Glutamatergic neuron (in vitro differentiated cells): ENCODE data around the gene MMP24. TPM values are rescaled to one million over a fixed set of nuclear protein-coding genes. Genes with fewer than 3 reads are reported as not detected.

Source experiments
- DNase-seq: peaks from one replicate; pipeline ENCODE4 v3.0.0; 2022
- H3K27ac Mint-ChIP-seq: one replicate; pipeline ENCODE4 v1.8.0; 2020; ENCODE audit warnings: mild to moderate bottlenecking, mixed read lengths, inconsistent platforms; ENCODE audit not compliant: unreplicated experiment
- H3K27me3 Mint-ChIP-seq: one replicate; pipeline ENCODE4 v1.8.0; 2020; ENCODE audit warnings: mild to moderate bottlenecking, moderate library complexity, mixed read lengths, inconsistent platforms; ENCODE audit not compliant: unreplicated experiment
- H3K36me3 Mint-ChIP-seq: one replicate; pipeline ENCODE4 v1.8.0; 2020; ENCODE audit warnings: mild to moderate bottlenecking, mixed read lengths, inconsistent platforms; ENCODE audit not compliant: unreplicated experiment
- H3K4me1 Mint-ChIP-seq: one replicate; pipeline ENCODE4 v1.8.0; 2020; ENCODE audit warnings: mild to moderate bottlenecking, low read depth, mixed read lengths, inconsistent platforms; ENCODE audit not compliant: unreplicated experiment
- H3K4me3 Mint-ChIP-seq: one replicate; pipeline ENCODE4 v1.8.0; 2020; ENCODE audit warnings: mild to moderate bottlenecking, mixed read lengths, inconsistent platforms; ENCODE audit not compliant: unreplicated experiment
- H3K9me3 Mint-ChIP-seq: one replicate; pipeline ENCODE4 v1.8.0; 2020; ENCODE audit warnings: mild to moderate bottlenecking, moderate library complexity, mixed read lengths, inconsistent platforms; ENCODE audit not compliant: unreplicated experiment
- CTCF ChIP-seq: fragments of 200-600 bp; sonication (generic); IDR thresholded peaks from one replicate; pipeline ENCODE4 v1.5.0; 2021; ENCODE audit not compliant: partially characterized antibody, unreplicated experiment
- total RNA-seq: library from RNA; stranded (reverse); fragmentation: NEBNext Ultra II Directional; extraction: Animal tissue kit (Norgen Biotek cat#: 25700); gene quantifications from one replicate; pipeline ENCODE4 v1.2.1, GENCODE V29; 2021; ENCODE audit not compliant: unreplicated experiment

MMP24 gene
- total RNA-seq, 1 donor from 2014 or later = 19.0 TPM

GRCh38 chr20:35284992-35285805 lies 58.7 kb downstream of the MMP24 start:
- Mint-ChIP-seq H3K27ac (peak overlapping the region; percentile 97), H3K36me3 (no peaks in the 10 kb centered on the region), H3K9me3 (peaks cover 19% of the 10 kb centered on the region), H3K27me3 (peaks cover 8% of the 10 kb centered on the region), H3K4me1 (peaks cover 14% of the 10 kb centered on the region), H3K4me3 (peak overlapping the region; percentile 91)
- no peak for TF ChIP-seq CTCF
- DNase-seq = no peak

GRCh38 chr20:35285806-35286076 lies 59.3 kb downstream of the MMP24 start:
- H3K27me3 Mint-ChIP-seq = peaks cover 9% of the 10 kb centered on the region
- peak overlapping the region; percentile 97 for H3K27ac Mint-ChIP-seq
- peaks cover 19% of the 10 kb centered on the region for H3K9me3 Mint-ChIP-seq
- no peak for DNase-seq
- peaks cover 14% of the 10 kb centered on the region for H3K4me1 Mint-ChIP-seq
- no peak for TF ChIP-seq CTCF
- peak overlapping the region; percentile 91 for H3K4me3 Mint-ChIP-seq
- no peaks in the 10 kb centered on the region for H3K36me3 Mint-ChIP-seq

- no peak for DNase-seq
- Mint-ChIP-seq H3K9me3 (peaks cover 20% of the 10 kb centered on the region), H3K27ac (peak overlapping the region; percentile 97), H3K36me3 (no peaks in the 10 kb centered on the region), H3K27me3 (peaks cover 9% of the 10 kb centered on the region), H3K4me3 (peak overlapping the region; percentile 91), H3K4me1 (peaks cover 14% of the 10 kb centered on the region)
- TF ChIP-seq CTCF = no peak
These were observed 59.8 kb downstream of the MMP24 start for GRCh38 chr20:35286077-35286898.

GRCh38 chr20:35286899-35287508 lies 60.5 kb downstream of the MMP24 start:
- no peak for TF ChIP-seq CTCF
- Mint-ChIP-seq H3K9me3 (peaks cover 20% of the 10 kb centered on the region), H3K27me3 (peaks cover 9% of the 10 kb centered on the region), H3K4me3 (no peak overlapping the region), H3K36me3 (no peaks in the 10 kb centered on the region), H3K4me1 (peaks cover 14% of the 10 kb centered on the region), H3K27ac (no peak overlapping the region)
- no peak for DNase-seq
